Measurements from ENCODE around the gene JAG1. TPM values are rescaled to one million over a fixed set of nuclear protein-coding genes. Genes with fewer than 3 reads are reported as not detected.

Gene JAG1
- total RNA-seq, 4 donors from 2014 or later: 133 to 367 (median 191) TPM

DNA sequence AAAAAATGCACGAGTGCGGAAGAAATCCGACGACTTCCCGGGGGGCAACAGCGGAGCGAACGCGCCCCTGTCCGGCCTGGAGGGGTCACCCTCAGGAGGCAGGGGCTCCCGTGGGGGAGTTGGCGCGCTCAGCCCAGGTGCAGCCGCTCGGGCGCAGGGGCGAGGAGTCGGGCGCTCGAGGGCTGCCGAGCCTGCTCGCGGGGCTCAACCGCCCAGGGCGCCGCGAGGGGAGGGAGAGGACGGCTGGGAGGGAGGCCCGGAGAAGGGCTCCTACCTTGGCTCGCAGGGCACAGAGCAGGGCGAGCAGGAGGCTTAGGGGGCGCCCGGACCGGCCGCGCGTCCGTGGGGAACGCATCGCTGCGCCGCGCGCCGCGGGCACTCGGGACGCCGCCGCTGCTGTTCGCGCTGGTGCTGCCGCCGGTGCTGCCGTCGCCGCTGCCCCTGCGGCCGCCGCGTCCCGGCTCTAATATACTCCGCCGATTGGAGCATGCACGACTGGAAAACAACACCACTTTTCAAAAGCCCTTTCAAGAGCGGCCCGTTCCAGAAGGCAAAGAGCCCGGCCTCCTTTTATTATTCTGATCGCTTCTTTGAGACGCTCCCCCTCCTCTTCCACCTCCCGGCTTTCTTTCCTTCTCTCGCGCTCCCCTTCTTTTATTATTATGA lies 490 bp downstream of the JAG1 start:
- H3K27ac ChIP-seq: peak overlapping the region; percentile 100
- under 1% methylated on average over 56 of the region's 73 CpGs for WGBS
- DNase-seq (ENCODE audit: low spot score in 2 of 2): no peak

DNA sequence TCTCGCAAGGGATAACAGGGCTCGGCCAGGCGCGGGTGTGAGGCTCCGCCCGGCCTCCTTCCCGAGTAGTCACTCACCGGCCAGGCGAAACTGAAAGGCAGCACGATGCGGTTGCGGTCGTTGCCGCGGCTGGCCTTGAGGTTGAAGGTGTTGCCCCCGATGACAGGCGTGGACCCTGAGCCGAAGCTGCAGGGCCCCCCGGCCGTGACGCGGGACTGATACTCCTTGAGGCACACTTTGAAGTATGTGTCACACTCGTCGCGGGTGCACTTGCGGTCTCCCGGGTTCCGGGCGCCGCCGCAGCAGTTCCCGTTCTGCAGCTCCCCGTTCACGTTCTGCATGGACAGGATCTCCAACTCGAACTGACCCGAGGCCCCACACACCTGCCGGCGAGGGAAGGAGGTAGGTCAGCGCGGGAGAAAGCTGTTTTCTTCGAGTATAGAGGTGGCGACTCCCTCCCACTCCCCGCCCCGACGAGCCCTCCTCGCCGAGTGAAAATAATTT lies 1.1 kb downstream of the JAG1 start:
- TF ChIP-seq POLR2A (IDR thresholded peaks at IDR 0.05) (no peak), EP300 (IDR thresholded peaks at IDR 0.05) (no peak), POLR2AphosphoS5 (IDR thresholded peaks at IDR 0.05) (no peak)
- TF ChIP-seq, protein P1, sequence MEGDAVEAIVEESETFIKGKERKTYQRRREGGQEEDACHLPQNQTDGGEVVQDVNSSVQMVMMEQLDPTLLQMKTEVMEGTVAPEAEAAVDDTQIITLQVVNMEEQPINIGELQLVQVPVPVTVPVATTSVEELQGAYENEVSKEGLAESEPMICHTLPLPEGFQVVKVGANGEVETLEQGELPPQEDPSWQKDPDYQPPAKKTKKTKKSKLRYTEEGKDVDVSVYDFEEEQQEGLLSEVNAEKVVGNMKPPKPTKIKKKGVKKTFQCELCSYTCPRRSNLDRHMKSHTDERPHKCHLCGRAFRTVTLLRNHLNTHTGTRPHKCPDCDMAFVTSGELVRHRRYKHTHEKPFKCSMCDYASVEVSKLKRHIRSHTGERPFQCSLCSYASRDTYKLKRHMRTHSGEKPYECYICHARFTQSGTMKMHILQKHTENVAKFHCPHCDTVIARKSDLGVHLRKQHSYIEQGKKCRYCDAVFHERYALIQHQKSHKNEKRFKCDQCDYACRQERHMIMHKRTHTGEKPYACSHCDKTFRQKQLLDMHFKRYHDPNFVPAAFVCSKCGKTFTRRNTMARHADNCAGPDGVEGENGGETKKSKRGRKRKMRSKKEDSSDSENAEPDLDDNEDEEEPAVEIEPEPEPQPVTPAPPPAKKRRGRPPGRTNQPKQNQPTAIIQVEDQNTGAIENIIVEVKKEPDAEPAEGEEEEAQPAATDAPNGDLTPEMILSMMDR (IDR thresholded peaks at IDR 0.05): no peak
- under 1% methylated on average over 40 of the region's 47 CpGs for WGBS
- H3K36me3 ChIP-seq: peaks cover 5% of the 10 kb centered on the region
- H3K27ac ChIP-seq: peak overlapping the region; percentile 100
- H3K4me3 ChIP-seq: peak overlapping the region; percentile 88
- DNase-seq (ENCODE audit: low spot score in 2 of 2): peak; percentile 82 to 88
- peaks cover 52% of the 10 kb centered on the region for H3K4me1 ChIP-seq
- H3K9me3 ChIP-seq: no peaks in the 10 kb centered on the region
- H3K27me3 ChIP-seq: no peaks in the 10 kb centered on the region

More for the DNA sequence above, 490 bp downstream of the JAG1 start:
- peaks cover 2% of the 10 kb centered on the region for H3K36me3 ChIP-seq
- H3K27me3 ChIP-seq: no peaks in the 10 kb centered on the region
- TF ChIP-seq EP300 (IDR thresholded peaks at IDR 0.05) (no peak), POLR2AphosphoS5 (IDR thresholded peaks at IDR 0.05) (no peak), POLR2A (IDR thresholded peaks at IDR 0.05) (no peak)
- TF ChIP-seq, protein P1 (IDR thresholded peaks at IDR 0.05): no peak
- H3K4me1 ChIP-seq: peaks cover 46% of the 10 kb centered on the region
- peak overlapping the region; percentile 88 for H3K4me3 ChIP-seq
- H3K9me3 ChIP-seq: no peaks in the 10 kb centered on the region

DNA sequence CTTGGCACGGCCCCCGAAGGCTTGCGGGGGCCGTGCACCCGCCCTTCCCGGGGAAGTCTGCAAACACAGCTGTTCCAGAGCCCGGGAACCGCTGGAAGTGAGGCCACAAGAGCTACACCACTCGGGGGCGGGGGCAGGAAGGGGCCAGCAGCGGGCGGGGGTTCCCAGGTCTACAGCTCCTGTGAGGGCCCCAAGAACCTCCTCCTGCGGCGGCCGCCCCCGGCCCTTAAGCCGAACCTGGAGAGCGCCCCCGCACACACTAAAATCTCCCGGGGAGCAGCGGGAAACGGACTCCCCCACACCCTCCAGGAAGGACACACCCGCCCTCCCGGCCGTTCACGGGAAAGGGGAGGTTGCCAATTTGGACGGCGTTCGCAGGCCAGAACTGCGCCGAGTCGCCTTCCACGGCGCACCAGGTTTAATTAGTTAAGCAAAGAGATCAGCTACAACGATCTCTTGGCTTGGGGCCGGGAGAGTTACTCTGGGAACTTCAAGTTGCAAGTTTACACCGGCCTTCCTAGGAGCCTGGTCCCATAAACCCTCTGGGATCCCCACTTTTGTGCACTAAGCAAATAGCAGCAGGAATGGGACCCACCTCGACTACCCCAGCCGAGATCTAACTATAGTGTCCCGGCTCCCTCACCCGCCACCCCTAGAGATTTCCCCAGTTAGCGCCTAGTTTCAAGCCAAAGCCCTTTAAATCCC lies 1.7 kb downstream of the JAG1 start:
- H3K27me3 ChIP-seq: no peaks in the 10 kb centered on the region
- no peak for TF ChIP-seq EP300 (IDR thresholded peaks at IDR 0.05)
- no peak for TF ChIP-seq POLR2A (IDR thresholded peaks at IDR 0.05)
- peak in 2 of 3 donors; percentile 46 to 62 for TF ChIP-seq POLR2AphosphoS5 (IDR thresholded peaks at IDR 0.05)
- TF ChIP-seq, protein P1 (IDR thresholded peaks at IDR 0.05): no peak
- H3K36me3 ChIP-seq: peaks cover 5% of the 10 kb centered on the region
- H3K9me3 ChIP-seq: no peaks in the 10 kb centered on the region
- peak overlapping the region; percentile 100 for H3K27ac ChIP-seq
- H3K4me1 ChIP-seq: peaks cover 58% of the 10 kb centered on the region
- WGBS: 1% methylated on average over 13 of the region's 42 CpGs
- peak; percentile 86 to 89 for DNase-seq (ENCODE audit: low spot score in 2 of 2)
- peak overlapping the region; percentile 88 for H3K4me3 ChIP-seq

DNA sequence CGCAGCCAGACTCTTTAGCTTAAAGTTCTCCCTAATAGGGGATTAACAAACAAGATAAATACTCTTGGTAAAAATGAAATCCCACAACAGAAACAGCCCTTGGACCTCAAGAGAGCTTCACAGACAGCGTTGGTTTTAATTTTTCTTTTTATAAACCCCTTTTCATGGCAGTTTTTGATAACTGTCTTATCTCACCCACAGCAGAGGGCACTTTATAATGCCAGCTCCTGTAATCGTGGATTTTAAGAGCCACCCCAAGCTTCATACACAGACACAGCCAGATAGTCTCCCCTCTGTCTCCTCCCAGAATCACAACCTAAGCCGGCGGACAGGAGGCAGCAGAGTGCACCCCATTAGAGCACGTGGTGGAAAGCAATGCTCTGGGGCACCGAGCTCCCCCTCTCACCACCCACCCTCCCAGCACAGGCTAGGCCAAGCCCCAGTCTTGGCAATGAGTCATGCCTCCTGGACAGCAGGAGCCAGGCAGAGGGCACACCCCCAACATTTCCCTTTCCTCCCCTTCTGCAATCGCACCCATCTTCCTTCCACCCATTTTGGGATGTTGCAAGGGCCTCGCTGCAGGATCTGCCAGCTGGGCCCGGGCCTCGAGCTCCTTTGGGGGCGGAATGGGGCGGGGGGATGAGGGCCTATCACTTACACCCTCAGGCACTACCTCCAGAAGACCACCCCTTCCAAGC lies 2.4 kb downstream of the JAG1 start:
- TF ChIP-seq POLR2AphosphoS5 (IDR thresholded peaks at IDR 0.05) (peak; percentile 5 to 86 (median 82)), POLR2A (IDR thresholded peaks at IDR 0.05) (no peak), EP300 (IDR thresholded peaks at IDR 0.05) (no peak)
- TF ChIP-seq, protein P1 (IDR thresholded peaks at IDR 0.05): peak; percentile 54 to 69
- H3K27me3 ChIP-seq: no peaks in the 10 kb centered on the region
- no peaks in the 10 kb centered on the region for H3K9me3 ChIP-seq
- WGBS: under 1% methylated on average over 8 of the region's 13 CpGs
- peak; percentile 89 to 95 for DNase-seq (ENCODE audit: low spot score in 2 of 2)
- H3K36me3 ChIP-seq: peaks cover 5% of the 10 kb centered on the region
- H3K27ac ChIP-seq: peak overlapping the region; percentile 100
- H3K4me3 ChIP-seq: peak overlapping the region; percentile 88
- H3K4me1 ChIP-seq: peaks cover 65% of the 10 kb centered on the region

All from suprapubic skin (tissue), 4 donors.